ENCODE results near the gene CDYL. TPM values are rescaled to one million over a fixed set of nuclear protein-coding genes. Genes with fewer than 3 reads are reported as not detected.
A peak's percentile ranks its signal among the peaks of the same experiment; 100 is the strongest.
"Not testable (repeated sequence)": the region's sequence is repeated elsewhere in the genome, so short reads cannot be mapped to it uniquely, and the experiment has no call there.

CDYL gene
- polyA plus RNA-seq, 1 experiment: 26.6 TPM

GRCh38 chr6:5003604-5004372 lies 227.6 kb downstream of the CDYL start, which contains the start of gene RPP40:
TSS of gene RPP40 (minus strand) at chr6:5004037. CDS start at chr6:5004002, 35 bp downstream.
- Histone ChIP-seq H3K27ac (ENCODE audit: low read depth, low read length) (peak within 1 kb of the TSS; percentile 80), H3K27me3 (ENCODE audit: control insufficient read depth, insufficient read depth, low read length) (no peaks in the 10 kb centered on the region), H3K4me3 (ENCODE audit: low read depth, low read length) (peak within 1 kb of the TSS; percentile 89), H3K9me3 (ENCODE audit: control insufficient read depth, insufficient read depth, low read length) (no peaks in the 10 kb centered on the region; the same call in 1 of the 2 replicates)
- peak; percentile 91 for DNase-seq (ENCODE audit: low read depth, low spot score)
- TF ChIP-seq, protein P1, sequence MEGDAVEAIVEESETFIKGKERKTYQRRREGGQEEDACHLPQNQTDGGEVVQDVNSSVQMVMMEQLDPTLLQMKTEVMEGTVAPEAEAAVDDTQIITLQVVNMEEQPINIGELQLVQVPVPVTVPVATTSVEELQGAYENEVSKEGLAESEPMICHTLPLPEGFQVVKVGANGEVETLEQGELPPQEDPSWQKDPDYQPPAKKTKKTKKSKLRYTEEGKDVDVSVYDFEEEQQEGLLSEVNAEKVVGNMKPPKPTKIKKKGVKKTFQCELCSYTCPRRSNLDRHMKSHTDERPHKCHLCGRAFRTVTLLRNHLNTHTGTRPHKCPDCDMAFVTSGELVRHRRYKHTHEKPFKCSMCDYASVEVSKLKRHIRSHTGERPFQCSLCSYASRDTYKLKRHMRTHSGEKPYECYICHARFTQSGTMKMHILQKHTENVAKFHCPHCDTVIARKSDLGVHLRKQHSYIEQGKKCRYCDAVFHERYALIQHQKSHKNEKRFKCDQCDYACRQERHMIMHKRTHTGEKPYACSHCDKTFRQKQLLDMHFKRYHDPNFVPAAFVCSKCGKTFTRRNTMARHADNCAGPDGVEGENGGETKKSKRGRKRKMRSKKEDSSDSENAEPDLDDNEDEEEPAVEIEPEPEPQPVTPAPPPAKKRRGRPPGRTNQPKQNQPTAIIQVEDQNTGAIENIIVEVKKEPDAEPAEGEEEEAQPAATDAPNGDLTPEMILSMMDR (IDR thresholded peaks at IDR 0.05; ENCODE audit: low read depth, low read length): peak; percentile 84
- ChIA-PET POLR2A (interaction anchor here (0.6 to 1.6 kb wide), 6 partner anchors 22 to 125 kb away, joined by 3 to 7 read pairs (median 4); no protein-coding TSS in a partner anchor), CTCF (interaction anchor here (0.5 to 2.2 kb wide), 37 partner anchors 9 to 845 kb away, joined by 3 to 15 read pairs (median 4); no protein-coding TSS in a partner anchor)

DNA sequence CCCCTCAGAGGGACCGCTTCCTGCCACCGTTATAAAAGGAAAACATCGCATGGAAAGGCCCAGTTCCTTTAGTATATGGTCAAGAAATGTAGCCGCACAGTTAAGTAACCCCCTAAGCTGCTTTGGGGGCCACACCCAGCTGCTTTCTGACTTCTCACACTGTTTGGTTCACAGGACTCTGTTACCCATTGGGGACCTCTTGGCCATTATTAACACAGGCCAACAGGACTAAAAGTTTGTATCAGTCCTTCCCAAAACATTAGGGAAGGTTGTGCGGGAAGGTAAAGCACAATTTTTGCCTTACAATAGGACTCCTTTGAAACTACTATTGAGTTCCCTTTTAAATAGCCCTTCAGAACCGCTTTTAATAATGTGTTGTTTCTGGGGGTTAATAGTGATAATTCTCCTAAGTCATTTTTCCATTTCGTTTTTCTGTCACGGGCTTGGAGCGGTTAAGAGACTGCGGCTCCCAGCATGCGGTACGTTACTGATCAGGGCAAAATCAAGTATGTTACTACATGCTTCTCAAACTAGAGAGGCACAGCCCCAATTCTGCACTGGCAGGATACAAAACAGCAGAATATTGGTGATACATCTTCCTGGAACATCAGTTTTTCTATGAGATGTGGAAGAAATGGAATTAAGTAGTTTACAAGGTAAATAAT lies 228.3 kb downstream of the CDYL start:
- Histone ChIP-seq H3K27ac (ENCODE audit: low read depth, low read length) (peak overlapping the region; percentile 80), H3K27me3 (ENCODE audit: control insufficient read depth, insufficient read depth, low read length) (no peaks in the 10 kb centered on the region), H3K9me3 (ENCODE audit: control insufficient read depth, insufficient read depth, low read length) (no peaks in the 10 kb centered on the region; the same call in 1 of the 2 replicates), H3K4me3 (ENCODE audit: low read depth, low read length) (peak overlapping the region; percentile 89)
- DNase-seq (ENCODE audit: low read depth, low spot score): no peak
- TF ChIP-seq, protein P1 (IDR thresholded peaks at IDR 0.05; ENCODE audit: low read depth, low read length): no peak
- POLR2A ChIA-PET: interaction anchor here (0.7 to 1.6 kb wide), 2 partner anchors 62 to 72 kb away, joined by 3 to 6 read pairs; no protein-coding TSS in a partner anchor
- CTCF ChIA-PET: interaction anchor here (0.5 to 2.2 kb wide), 18 partner anchors 8 to 846 kb away, joined by 3 to 15 read pairs (median 4); no protein-coding TSS in a partner anchor

- CTCF ChIA-PET: interaction anchor here (1.2 kb wide), 1 partner anchor 21 kb away, joined by 4 read pairs; no protein-coding TSS in a partner anchor
- H3K9me3 ChIP-seq (ENCODE audit: control insufficient read depth, insufficient read depth, low read length); H3K27ac ChIP-seq (ENCODE audit: low read depth, low read length); POLR2A ChIA-PET; H3K27me3 ChIP-seq (ENCODE audit: control insufficient read depth, insufficient read depth, low read length); H3K4me3 ChIP-seq (ENCODE audit: low read depth, low read length); DNase-seq (ENCODE audit: low read depth, low spot score): not testable (repeated sequence)
These were observed 228.8 kb downstream of the CDYL start for GRCh38 chr6:5005038-5005433.

Other genes with a start within 250 kb of the CDYL start
- 7.6 and 8.2 TPM in 2 replicates for gene RPP40, start 227.6 kb downstream of the CDYL start, polyA plus RNA-seq (2011; rRNA removed)

Measured in AG04450 (cell line).